Astrocyte (in vitro differentiated cells and primary cell): ENCODE data around the gene SLC18A3.

ENCODE experiments used
- EZH2 ChIP-seq: IDR thresholded peaks from 2 replicates; pipeline ENCODE4 v1.6.1; 2012; ENCODE audit warnings: mild to moderate bottlenecking, low read length, inconsistent platforms; ENCODE audit not compliant: insufficient read depth
- TF ChIP-seq, protein P1 (sequence below): IDR thresholded peaks from 2 replicates; pipeline ENCODE4 v1.5.1; 2011; ENCODE audit warnings: low read depth, mild to moderate bottlenecking, inconsistent platforms, low read length, moderate library complexity; ENCODE audit not compliant: insufficient read depth

DNA sequence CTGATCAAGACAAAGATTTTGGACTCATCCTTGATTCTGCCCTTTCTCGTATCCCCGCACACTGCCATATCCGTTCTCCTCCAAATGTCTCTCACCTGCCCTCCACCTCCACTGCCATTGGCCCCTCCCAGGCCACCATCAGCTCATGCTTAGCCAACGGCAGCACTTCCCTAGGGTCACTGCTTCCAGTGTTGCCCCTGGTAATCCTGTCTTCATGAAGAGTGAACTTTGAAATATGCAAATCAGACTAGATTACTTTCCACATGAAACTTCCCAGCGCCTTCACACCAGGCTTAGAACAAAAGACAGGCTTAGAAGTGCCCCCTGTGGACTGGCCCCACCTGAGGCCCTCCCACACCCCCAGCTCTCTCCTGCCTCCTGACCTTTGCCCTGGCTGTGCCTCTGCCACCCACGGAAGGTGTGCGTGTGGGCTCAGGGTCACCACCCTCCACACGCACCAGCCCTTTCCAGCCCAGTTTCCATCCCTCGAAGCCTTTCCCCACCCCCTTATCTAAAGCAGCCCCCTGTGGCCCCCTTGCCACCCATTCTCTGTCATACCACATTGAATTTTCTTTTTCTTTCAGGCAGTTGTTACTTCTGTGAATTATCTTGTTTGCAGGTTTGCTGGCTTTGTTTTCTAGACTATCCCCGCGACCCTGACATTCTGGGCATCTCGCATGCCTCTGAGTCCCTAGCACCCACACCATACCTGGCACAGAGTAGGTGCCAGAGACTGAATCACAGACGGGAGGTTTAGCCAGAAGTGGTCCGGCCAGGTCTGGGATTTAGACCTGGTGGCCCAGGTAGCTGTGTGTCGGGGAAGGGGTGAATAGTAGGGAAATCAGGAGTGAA lies 42.5 kb downstream of the SLC18A3 start:
- TF ChIP-seq, protein P1, sequence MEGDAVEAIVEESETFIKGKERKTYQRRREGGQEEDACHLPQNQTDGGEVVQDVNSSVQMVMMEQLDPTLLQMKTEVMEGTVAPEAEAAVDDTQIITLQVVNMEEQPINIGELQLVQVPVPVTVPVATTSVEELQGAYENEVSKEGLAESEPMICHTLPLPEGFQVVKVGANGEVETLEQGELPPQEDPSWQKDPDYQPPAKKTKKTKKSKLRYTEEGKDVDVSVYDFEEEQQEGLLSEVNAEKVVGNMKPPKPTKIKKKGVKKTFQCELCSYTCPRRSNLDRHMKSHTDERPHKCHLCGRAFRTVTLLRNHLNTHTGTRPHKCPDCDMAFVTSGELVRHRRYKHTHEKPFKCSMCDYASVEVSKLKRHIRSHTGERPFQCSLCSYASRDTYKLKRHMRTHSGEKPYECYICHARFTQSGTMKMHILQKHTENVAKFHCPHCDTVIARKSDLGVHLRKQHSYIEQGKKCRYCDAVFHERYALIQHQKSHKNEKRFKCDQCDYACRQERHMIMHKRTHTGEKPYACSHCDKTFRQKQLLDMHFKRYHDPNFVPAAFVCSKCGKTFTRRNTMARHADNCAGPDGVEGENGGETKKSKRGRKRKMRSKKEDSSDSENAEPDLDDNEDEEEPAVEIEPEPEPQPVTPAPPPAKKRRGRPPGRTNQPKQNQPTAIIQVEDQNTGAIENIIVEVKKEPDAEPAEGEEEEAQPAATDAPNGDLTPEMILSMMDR = no peak
- no peak for TF ChIP-seq EZH2
